HEK293T (cell line): ENCODE measurements around the gene OR56A5.
"Not testable (repeated sequence)": the region's sequence is repeated elsewhere in the genome, so short reads cannot be mapped to it uniquely, and the experiment has no call there.

Experiments
- CTBP1 ChIP-seq: fragments of 450-650 bp; IDR thresholded peaks from 2 replicates; pipeline ENCODE4 v1.6.1; 2016; ENCODE audit warnings: borderline replicate concordance
- FOXK2 ChIP-seq: fragments of 450-650 bp; IDR thresholded peaks from 2 replicates; pipeline ENCODE4 v1.6.1; 2016; ENCODE audit warnings: mild to moderate bottlenecking
- FOXM1 ChIP-seq: fragments of 450-650 bp; IDR thresholded peaks from 2 replicates; pipeline ENCODE4 v1.6.1; 2017; ENCODE audit warnings: mild to moderate bottlenecking, borderline replicate concordance
- HDGF ChIP-seq: fragments of 450-650 bp; IDR thresholded peaks from 2 replicates; pipeline ENCODE4 v1.6.1; 2017; ENCODE audit warnings: antibody characterized with exemption, borderline replicate concordance
- SP1 ChIP-seq: fragments of 450-650 bp; IDR thresholded peaks from 2 replicates; pipeline ENCODE4 v1.6.1; 2017
- SUZ12 ChIP-seq: fragments of 450-650 bp; IDR thresholded peaks from 2 replicates; pipeline ENCODE4 v1.6.1; 2016; ENCODE audit warnings: mild to moderate bottlenecking
- TARDBP ChIP-seq: fragments of 450-650 bp; IDR thresholded peaks from 2 replicates; pipeline ENCODE4 v1.6.1; 2016

DNA sequence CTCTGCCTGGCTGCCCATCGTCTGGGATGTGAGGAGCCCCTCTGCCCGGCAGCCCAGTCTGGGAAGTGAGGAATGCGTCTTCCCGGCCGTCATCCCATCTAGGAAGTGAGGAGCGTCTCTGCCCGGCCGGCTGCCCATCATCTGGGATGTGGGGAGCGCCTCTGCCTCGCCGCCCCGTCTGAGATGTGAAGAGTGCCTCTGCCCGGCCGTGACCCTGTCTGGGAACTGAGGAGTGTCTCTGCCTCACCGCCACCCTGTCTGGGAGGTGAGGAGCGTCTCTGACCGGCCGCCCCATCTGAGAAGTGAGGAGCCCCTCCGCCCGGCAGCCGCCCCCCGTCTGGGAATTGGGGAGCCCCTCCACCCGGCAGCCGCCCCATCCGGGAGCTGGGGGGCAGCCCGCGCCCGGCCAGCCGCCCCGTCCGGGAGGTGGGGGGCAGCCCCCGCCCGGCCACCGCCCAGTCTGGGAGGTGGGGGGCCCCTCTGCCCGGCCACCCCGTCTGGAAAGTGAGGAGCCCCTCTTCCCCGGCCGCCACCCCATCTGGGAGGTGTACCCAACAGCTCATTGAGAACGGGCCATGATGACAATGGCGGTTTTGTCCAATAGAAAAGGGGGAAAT lies 7.5 kb downstream of the OR56A5 start:
- not testable (repeated sequence) for TF ChIP-seq FOXK2, SUZ12, FOXM1, TARDBP, HDGF, SP1, CTBP1
